Mononuclear cell (primary cell): Measurements from ENCODE around the gene SLC13A5. TPM values are rescaled to one million over a fixed set of nuclear protein-coding genes. Genes with fewer than 3 reads are reported as not detected.
"Not testable (repeated sequence)": the region's sequence is repeated elsewhere in the genome, so short reads cannot be mapped to it uniquely, and the experiment has no call there.

ENCODE experiments used
- H3K27me3 ChIP-seq: 2 replicates; pipeline ENCODE4 v1.6.0; 2011; ENCODE audit warnings: low read length, control low read depth; ENCODE audit not compliant: insufficient read depth
- H3K4me1 ChIP-seq: 2 replicates; pipeline ENCODE4 v1.5.1; 2011; ENCODE audit warnings: mild to moderate bottlenecking, low read length, control low read depth; ENCODE audit not compliant: insufficient read depth
- H3K4me3 ChIP-seq: 2 replicates; pipeline ENCODE4 v1.5.1; 2011; ENCODE audit warnings: mild to moderate bottlenecking, low read length, moderate library complexity
- H3K9me3 ChIP-seq: 2 replicates; pipeline ENCODE4 v1.5.1; 2011; ENCODE audit warnings: low read depth, mild to moderate bottlenecking, control low read depth, low read length
- total RNA-seq: library from RNA; depleted of rRNA; stranded (reverse); fragments of >200 nt; gene quantifications from one replicate; pipeline ENCODE4 v1.2.3, GENCODE V29; 2012

Gene SLC13A5
- not detected for total RNA-seq

DNA sequence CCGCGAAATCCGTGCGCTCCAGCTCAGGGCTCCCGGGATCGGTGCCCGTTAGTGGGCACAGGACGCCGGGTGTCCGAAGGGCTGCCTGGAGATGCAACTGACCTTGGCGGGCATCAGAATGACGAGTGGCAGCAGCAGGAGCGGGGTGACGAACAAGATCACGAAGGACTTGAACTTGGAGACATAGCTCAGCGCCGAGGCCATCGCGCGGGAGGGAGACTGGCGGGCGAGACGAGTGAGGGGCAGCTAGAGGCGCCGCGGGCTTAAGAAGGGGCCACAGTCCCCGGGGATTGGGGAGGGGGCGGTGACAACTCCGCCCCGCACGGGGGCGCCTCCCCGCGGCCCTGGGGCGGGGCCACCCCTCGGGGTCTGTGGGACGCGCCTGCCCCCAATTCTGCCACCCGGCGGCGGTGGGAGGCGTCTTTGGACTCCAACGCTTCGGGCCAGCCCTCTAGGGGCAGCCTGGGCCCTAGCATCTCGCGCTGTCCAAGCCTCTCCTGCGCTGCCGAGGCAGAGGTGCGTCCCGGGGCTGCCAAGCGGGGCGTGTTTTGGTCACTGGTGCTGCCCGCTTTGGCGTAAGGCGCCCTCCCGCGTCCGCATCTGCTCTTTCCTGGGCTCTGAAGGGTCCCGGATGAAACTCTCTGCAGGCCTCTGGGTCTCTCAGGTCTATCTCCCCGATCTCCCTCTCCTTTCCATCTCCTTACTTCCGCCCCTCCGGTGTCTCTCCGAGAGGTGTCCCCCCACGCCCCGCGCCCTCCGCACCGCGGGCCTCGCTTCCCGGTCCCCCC, at the start of gene SLC13A5:
Gene SLC13A5 (minus strand): TSS at position 240 of the 788 bp plus-strand sequence. CDS start 36 bp downstream, at position 204.
- Histone ChIP-seq H3K4me3 (no peak within 1 kb of the TSS), H3K4me1 (peaks cover 32% of the 10 kb centered on the region), H3K9me3 (no peaks in the 10 kb centered on the region), H3K27me3 (peaks cover 27% of the 10 kb centered on the region)

DNA sequence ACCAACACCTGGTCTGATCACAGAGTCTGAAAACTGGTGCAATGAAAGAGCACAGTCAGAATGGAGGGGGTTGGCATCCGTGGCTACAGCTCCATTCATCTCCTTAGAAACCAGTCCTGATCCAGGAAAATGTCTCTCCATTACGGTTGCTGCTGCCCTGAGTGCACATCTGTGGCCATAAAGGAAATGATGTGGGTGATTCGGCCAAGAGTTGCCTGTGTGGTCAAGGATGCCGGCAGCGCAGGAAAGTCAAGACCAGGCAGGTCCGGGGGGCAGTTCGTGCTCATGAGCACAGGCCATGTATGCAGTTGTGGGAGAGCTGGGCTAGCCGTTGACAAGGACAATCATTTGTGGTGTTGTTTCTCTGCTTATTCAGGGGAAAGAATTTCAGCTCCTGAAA, 48.6 kb upstream of the SLC13A5 start:
- Histone ChIP-seq H3K27me3 (no peaks in the 10 kb centered on the region), H3K4me1 (peaks cover 19% of the 10 kb centered on the region), H3K9me3 (peaks cover 4% of the 10 kb centered on the region), H3K4me3 (no peak overlapping the region)

DNA sequence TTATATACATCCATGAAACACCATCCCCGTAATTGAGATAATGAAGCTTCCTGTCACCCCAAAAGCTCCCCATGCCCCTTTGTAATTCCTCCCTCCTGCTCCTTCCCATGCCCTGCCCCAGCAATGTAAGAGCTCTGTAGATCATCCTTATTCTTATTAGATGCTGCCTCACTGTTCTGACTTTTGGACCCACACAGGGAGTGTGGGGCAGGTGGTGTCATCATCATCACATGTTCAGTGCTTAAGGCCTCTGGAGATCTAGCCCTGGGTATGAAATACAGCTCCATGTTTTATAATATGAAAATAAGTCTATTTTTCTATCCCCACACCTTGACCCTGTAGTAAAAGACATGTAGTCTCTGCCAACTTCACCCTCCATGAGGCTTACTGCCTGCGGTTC, 44.6 kb upstream of the SLC13A5 start:
- Histone ChIP-seq H3K4me3 (no peak overlapping the region), H3K27me3 (no peaks in the 10 kb centered on the region), H3K4me1 (peaks cover 50% of the 10 kb centered on the region), H3K9me3 (no peaks in the 10 kb centered on the region)

DNA sequence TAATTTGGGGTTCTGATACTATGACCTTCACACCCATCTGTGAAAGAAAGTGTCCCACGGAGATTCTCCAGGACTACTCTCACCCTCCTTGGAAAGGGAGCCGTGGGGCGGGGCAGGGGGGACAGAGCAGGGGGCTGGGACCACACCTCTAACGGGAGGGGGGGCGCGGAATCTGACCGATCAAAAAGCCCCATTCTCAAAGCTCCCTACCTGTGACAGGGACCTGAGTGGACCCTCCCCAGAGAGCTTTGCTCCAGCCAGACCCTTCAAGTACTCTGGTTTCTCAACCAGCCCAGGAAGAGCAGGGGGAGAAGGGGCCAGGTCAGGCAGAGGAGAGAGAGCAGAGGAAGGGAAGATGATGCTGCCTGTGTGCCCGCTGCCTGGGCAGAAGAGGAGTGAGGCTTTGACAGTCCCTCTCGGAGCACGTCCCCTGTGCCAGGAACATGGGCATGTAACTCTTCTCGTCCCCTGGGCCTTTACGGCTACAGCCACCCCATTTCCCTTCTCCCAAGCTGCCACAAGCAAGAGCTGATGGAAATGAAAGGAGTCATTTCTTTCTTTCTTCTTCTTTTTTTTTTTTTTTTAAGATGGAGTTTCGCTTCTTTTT, 43.4 kb upstream of the SLC13A5 start:
- peaks cover 62% of the 10 kb centered on the region for H3K4me1 ChIP-seq
- no peaks in the 10 kb centered on the region for H3K27me3 ChIP-seq
- H3K9me3 ChIP-seq, result no peaks in the 10 kb centered on the region
- peak overlapping the region; percentile 96 for H3K4me3 ChIP-seq

DNA sequence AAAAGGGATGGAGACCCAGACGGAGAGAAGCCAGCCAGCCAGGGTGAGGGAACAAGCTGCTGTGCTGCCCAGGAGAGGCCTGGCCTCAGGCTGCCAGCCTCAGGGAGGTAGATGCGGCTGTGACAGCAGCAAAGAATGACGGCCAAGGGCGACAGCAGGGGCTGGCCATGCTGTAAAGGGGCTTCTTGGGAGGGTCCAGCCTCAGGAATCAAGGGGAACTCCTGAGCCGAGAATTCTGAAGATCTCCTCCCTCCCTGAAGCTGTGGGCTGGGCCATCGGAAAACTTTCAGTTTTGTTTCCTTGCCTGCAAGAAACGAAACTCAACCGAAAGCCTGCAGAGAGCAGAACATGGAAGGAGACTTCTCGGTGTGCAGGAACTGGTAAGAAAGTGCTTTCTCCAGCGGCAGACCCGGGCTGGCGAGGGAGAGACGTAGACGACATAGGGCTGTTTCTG, 42.6 kb upstream of the SLC13A5 start, which contains the start of gene XAF1:
Gene XAF1 (plus strand): TSS at position 316 of the 454 bp plus-strand sequence. CDS start 33 bp downstream, at position 349.
- Histone ChIP-seq H3K9me3 (no peaks in the 10 kb centered on the region), H3K27me3 (no peaks in the 10 kb centered on the region), H3K4me3 (peak within 1 kb of the TSS; percentile 96), H3K4me1 (peaks cover 63% of the 10 kb centered on the region)

DNA sequence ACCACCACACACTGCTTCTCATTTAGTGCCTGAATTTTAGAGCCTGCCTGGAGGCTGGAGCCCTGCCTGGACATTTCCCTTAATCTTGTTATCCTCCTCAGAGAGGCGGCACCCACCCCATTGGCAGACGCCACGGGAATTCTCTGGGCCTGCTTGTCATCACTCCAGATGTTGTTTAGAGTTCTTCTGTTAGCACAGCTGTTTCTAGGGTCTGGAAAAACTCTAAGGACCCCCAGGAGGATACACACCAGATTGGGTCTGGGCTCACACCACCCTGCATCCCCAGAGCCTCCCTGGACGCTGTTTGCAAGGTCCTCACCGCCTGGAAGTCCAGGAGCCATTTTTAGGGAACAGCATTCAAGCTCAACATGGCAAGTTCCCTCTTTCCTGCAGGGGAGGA, 42.1 kb upstream of the SLC13A5 start:
- Histone ChIP-seq H3K9me3 (no peaks in the 10 kb centered on the region), H3K4me3 (peak overlapping the region; percentile 96), H3K4me1 (peaks cover 63% of the 10 kb centered on the region), H3K27me3 (no peaks in the 10 kb centered on the region)

DNA sequence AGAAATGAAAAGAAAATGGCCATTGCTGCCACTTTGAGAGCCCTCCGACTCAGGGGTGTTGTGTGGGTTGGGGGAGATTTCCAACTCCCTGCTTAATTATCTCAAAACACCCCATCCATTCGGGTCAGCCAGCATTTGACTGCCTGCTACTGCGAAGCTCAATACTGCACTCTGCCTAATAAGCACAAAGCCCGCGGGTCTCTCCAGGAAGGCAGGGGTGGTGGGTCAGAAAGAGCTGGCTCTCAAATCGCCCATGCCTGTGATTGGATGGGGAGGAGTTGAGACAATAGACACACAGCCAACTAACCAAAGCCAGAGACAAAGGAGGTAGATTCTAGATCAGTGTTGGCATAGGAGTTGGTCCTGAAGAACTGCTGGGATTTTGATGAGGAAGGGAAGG, 40.4 kb upstream of the SLC13A5 start:
- H3K27me3 ChIP-seq, result no peaks in the 10 kb centered on the region
- no peaks in the 10 kb centered on the region for H3K9me3 ChIP-seq
- no peak overlapping the region for H3K4me3 ChIP-seq
- peaks cover 62% of the 10 kb centered on the region for H3K4me1 ChIP-seq

DNA sequence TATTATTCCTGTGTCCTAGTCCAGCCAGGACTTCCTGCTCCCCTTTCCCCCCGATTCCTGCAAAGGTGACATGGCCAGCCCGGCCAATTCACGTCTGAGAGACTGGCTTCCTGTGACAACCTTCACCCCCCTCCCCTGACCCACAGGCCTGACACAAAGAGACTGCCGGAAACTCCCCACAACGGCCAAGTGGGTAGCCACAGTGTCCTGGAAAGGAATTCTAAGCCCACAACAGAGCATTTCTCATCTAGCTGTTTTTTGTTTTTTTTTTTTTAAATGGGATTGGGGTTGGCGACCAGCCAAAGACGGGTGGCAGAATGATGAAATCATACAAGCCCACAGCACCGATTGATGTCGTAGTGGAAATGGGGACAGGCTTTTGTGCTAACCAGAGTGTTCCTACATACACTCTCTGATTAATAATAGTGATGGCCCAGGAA, 39.9 kb upstream of the SLC13A5 start:
- H3K4me3 ChIP-seq, result no peak overlapping the region
- peaks cover 57% of the 10 kb centered on the region for H3K4me1 ChIP-seq
- no peaks in the 10 kb centered on the region for H3K9me3 ChIP-seq
- H3K27me3 ChIP-seq, result no peaks in the 10 kb centered on the region

DNA sequence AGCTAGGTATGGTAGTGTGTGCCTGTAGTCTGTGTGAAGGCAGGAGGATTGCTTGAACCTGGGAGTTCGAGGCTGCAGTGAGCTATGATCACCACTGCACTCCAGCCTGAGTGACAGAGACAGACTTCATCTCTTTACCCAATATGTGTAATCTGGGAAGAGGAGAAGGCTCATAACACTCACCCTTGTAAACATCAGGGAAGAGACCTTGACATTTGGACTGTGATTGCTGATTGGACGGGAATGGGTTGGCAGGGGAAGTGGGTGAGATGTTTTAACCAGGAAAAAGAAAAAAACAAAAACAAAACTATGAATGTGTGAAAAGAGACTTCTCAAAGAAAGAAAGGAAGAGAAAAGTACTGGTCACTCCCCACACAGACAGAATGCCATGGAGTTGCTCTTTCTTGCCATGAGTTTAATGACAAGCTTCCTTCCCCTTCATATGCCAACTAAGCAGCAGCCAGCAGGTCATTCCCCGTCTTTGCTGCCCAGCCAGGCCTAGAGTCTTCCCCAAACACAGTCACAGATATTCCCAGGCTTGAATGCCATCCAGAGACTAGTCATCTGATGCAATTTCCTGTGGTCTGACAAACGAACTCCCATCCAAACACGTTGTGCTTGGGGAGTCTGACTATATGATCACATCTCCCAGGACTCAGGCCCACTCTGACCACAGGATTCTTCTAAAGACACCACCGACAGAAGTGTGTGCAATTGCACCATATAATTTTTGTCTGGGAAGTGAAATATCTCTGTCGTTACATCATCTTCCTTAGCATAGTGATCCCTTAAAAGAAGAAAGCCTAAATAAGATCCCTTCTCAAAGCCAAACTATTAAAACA, 39.1 kb upstream of the SLC13A5 start:
- H3K9me3 ChIP-seq, result no peaks in the 10 kb centered on the region
- H3K4me3 ChIP-seq, result no peak overlapping the region
- H3K4me1 ChIP-seq, result peaks cover 50% of the 10 kb centered on the region
- H3K27me3 ChIP-seq, result no peaks in the 10 kb centered on the region

DNA sequence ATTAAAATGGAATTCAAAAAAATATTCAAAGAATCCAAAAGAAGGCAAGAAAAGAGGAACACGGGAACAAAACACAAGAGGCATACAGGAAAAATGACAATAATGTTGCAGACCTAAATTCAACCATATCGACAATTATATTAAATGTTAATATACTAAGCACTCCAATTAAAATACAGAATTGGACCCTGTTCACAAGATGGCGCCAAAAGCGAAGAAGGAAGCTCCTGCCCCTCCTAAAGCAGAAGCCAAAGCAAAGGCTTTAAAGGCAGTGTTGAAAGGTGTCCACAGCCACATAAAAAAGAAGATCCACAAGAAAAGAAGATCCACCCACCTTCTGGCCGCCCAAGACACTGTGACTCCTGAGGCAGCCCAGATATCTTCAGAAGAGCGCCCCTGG, 36.4 kb upstream of the SLC13A5 start:
- Histone ChIP-seq H3K27me3 (no peaks in the 10 kb centered on the region), H3K9me3 (no peaks in the 10 kb centered on the region), H3K4me3 (no peak overlapping the region), H3K4me1 (peaks cover 29% of the 10 kb centered on the region)

DNA sequence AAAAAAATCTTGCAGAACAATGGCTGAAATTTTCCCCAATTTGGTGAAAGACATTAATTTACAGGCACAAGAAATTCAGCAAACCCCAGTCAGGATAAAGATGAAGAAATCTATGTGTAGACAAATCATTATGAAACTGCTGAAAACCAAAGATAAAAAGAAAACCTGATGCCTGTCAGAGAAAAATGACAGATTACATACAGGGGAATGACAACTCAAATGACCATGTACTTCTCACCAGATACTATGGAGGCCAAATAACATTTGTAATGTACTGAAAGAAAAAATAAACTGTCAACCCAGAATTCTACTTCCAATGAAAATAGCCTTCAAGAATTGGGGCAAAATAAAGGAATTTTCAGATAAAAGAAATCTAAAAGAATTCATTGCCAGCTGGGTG, 35.4 kb upstream of the SLC13A5 start:
- Histone ChIP-seq H3K4me1 (peaks cover 22% of the 10 kb centered on the region), H3K9me3 (no peaks in the 10 kb centered on the region), H3K4me3 (no peak overlapping the region), H3K27me3 (no peaks in the 10 kb centered on the region)

DNA sequence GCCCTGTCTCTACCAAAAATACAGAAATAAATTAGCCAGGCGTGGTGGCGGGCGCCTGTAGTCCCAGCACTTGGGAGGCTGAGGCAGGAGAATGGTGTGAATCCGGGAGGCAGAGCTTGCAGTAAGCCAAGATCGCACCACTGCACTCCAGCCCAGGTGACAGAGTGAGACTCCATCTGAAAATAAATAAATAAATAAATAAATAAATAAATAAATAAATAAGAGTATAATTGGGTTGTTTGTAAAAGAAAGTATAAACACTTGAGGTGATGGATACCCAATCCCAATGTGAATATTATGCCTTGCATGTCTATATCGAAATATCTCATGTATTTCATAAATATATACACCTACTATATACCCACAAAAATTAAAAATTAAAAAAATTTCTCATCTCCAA, 33.5 kb upstream of the SLC13A5 start:
- H3K27me3 ChIP-seq, H3K9me3 ChIP-seq, H3K4me1 ChIP-seq, H3K4me3 ChIP-seq: not testable (repeated sequence)

DNA sequence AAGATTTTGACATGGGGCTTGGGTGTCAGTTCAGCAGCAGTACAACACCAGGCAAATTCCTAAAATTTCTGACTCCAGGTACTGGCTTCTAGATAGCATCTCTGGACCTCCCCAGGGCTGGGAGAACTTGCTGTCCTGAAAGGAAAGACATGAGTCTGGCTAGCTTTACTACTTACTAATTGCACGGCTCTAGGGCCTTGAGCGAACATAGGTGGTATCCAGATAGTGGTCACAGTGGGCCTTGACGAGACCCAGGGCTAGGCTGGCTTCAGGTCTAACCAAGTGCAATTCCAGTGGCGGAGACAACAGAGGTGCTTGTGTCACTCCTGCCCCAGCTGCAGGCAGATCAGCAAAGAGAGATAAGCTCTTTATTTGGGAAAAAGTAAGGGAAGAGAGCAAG, 16.4 kb upstream of the SLC13A5 start:
- no peaks in the 10 kb centered on the region for H3K9me3 ChIP-seq
- H3K4me3 ChIP-seq, result no peak overlapping the region
- H3K4me1 ChIP-seq, result no peaks in the 10 kb centered on the region
- H3K27me3 ChIP-seq, result peaks cover 3% of the 10 kb centered on the region

DNA sequence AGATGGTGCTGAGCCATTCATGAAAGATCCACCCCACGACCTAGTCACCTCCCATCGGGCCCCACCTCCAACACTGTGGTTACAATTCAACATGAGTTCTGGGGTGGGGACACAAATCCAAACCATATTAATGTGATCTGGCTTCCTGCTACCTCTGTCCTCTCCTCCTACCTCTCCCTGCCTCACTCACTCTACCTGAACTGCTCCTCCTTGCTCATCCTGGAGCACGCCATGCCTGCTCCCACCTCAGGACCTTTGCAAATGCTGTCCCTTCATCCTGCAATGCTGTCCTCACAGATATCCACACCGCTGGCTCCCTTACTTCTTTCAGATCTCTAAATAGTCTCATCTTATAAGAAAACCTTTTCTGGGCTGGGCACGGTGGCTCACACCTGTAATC, 10.8 kb upstream of the SLC13A5 start:
- Histone ChIP-seq H3K9me3 (no peaks in the 10 kb centered on the region), H3K4me3 (no peak overlapping the region), H3K4me1 (no peaks in the 10 kb centered on the region), H3K27me3 (peaks cover 10% of the 10 kb centered on the region)

DNA sequence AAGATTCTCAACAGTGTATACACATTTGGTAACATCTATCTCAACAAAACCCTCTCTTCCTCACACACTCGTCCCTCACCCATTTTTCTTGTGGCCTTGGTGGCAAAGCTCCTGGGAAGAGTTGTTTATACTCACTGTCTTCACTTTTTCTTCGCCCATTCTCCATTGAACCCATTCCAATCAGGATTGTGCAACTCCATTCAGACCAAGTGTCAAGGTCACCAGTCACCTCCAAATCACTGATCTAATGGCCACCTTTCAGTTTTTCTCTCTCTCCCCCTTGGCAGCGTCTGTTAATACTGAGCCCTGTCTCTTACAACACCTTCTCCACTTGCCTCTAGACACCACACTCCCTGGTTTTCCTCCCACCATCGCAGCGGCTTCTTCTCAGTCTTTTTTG, 8.6 kb upstream of the SLC13A5 start:
- H3K4me1 ChIP-seq, result no peaks in the 10 kb centered on the region
- no peak overlapping the region for H3K4me3 ChIP-seq
- no peaks in the 10 kb centered on the region for H3K9me3 ChIP-seq
- H3K27me3 ChIP-seq, result peaks cover 10% of the 10 kb centered on the region
